HepG2 (cell line): Measurements from ENCODE around the gene XRCC1. TPM values are rescaled to one million over a fixed set of nuclear protein-coding genes. Genes with fewer than 3 reads are reported as not detected.

Experiments used
- ATAC-seq: fragments of 200-7000 bp; cut with Tn5 transposase; 3 replicates; pipeline ENCODE4 v1.9.1; 2020; ENCODE audit warnings: mild to moderate bottlenecking, moderate library complexity
- BruUV-seq: library from RNA; stranded (reverse); fragments of 400-500 nt; replicated peaks from 2 replicates; lab custom pipeline; 2021; lab: Mats Ljungman, UMichigan
- CTCF ChIA-PET: fragments of 300-600 bp; formaldehyde crosslinking; extraction: SDS; loops from one replicate; lab custom pipeline; 2021; ENCODE audit warnings: low total read pairs, inconsistent platforms, low intra/inter-chr PET ratio; lab: Yijun Ruan, JAX
- POLR2A ChIA-PET: fragments of 350-600 bp; sonication (Branson Sonifier 250); formaldehyde crosslinking; loops from one replicate; lab custom pipeline; 2020; ENCODE audit warnings: antibody characterized with exemption, inconsistent platforms; lab: Yijun Ruan, JAX
- DNase-seq: peaks from one replicate; pipeline ENCODE4 v3.0.0-alpha.2; 2015; ENCODE audit warnings: low spot score
- FAIRE-seq: peaks from 3 replicates; lab custom pipeline; 2011; peaks lifted over from hg19 to GRCh38; lab: Jason Lieb, UNC
- H2AFZ ChIP-seq: one replicate; pipeline ENCODE4 v1.6.1; 2011; ENCODE audit warnings: low read length, inconsistent platforms
- H3K27ac ChIP-seq: fragments of 300-600 bp; 3 replicates; pipeline ENCODE4 v1.8.0; 2011; ENCODE audit warnings: mixed run types, mild to moderate bottlenecking, mixed read lengths, low read length, inconsistent platforms; ENCODE audit not compliant: insufficient read depth; ENCODE audit errors: extremely low read length
- H3K27me3 ChIP-seq, 2 experiments: fragments of 200-600 bp in 1 of 2; 2 replicates in 1 of 2; 3 replicates in 1 of 2; pipeline versions ENCODE4 v1.6.0 to v1.8.0; 2011; ENCODE audit warnings: low read length in 2 of 2, mild to moderate bottlenecking in 2 of 2, moderate library complexity in 2 of 2, inconsistent platforms in 1 of 2; ENCODE audit not compliant: insufficient read depth in 2 of 2, control insufficient read depth in 1 of 2
- H3K36me3 ChIP-seq, 2 experiments: fragments of 200-600 bp in 1 of 2; replicated peaks in 1 of 2; 2 replicates in 1 of 2; 3 replicates in 1 of 2; pipeline versions ENCODE4 v1.5.1 to v1.8.0; 2011; ENCODE audit warnings: low read length in 2 of 2, inconsistent platforms in 1 of 2; ENCODE audit not compliant: insufficient read depth in 2 of 2, control insufficient read depth in 1 of 2
- H3K4me1 ChIP-seq: 2 replicates; pipeline ENCODE4 v1.5.1; 2012; ENCODE audit warnings: low read length, inconsistent platforms; ENCODE audit not compliant: insufficient read depth
- H3K4me2 ChIP-seq: 2 replicates; pipeline ENCODE4 v1.6.0; 2011; ENCODE audit warnings: low read depth, low read length, inconsistent platforms
- H3K4me3 ChIP-seq, 3 experiments: fragments of 200-600 bp in 1 of 3; sonication (generic), shearing (Covaris generic) in 1 of 3; replicated peaks in 1 of 3; 2 replicates each; pipeline ENCODE4 v1.5.1; 2011 to 2016; ENCODE audit warnings: low read length in 3 of 3, inconsistent platforms in 2 of 3, low read depth in 2 of 3, mild to moderate bottlenecking in 2 of 3, control low read depth in 1 of 3, mixed read lengths in 1 of 3; ENCODE audit not compliant: insufficient read depth in 1 of 3
- H3K79me2 ChIP-seq: one replicate; pipeline ENCODE4 v1.6.1; 2011; ENCODE audit warnings: low read length, inconsistent platforms; ENCODE audit not compliant: insufficient read depth
- H3K9ac ChIP-seq: 2 replicates; pipeline ENCODE4 v1.6.0; 2011; ENCODE audit warnings: mild to moderate bottlenecking, low read depth, low read length, inconsistent platforms; ENCODE audit not compliant: insufficient read depth
- H3K9me3 ChIP-seq: 2 replicates; pipeline ENCODE4 v1.5.1; 2012; ENCODE audit warnings: mild to moderate bottlenecking, low read length
- H4K20me1 ChIP-seq: 2 replicates; pipeline ENCODE4 v1.6.0; 2011; ENCODE audit warnings: inconsistent platforms, mild to moderate bottlenecking, low read length, moderate library complexity; ENCODE audit not compliant: insufficient read depth
- GZF1 ChIP-seq: sonication (generic); formaldehyde crosslinking; IDR thresholded peaks from 2 replicates; pipeline ENCODE4 v1.5.1; 2020; ENCODE audit warnings: mild to moderate bottlenecking, missing genetic modification reagents
- HCFC1 ChIP-seq: fragments of 150-350 bp; IDR thresholded peaks from 2 replicates; pipeline ENCODE4 v1.6.1; 2014; ENCODE audit warnings: low read depth, low read length
- KAT8 ChIP-seq: IDR thresholded peaks from 2 replicates; pipeline ENCODE4 v1.6.1; 2016; ENCODE audit warnings: missing genetic modification reagents, missing compliant biosample characterization
- NONO ChIP-seq, 2 experiments: fragments of 450-650 bp in 1 of 2; sonication (generic) in 1 of 2; formaldehyde crosslinking in 1 of 2; IDR thresholded peaks in 1 of 2; conservative IDR thresholded peaks in 1 of 2; 2 replicates each; pipeline versions ENCODE4 v1.6.1 to v1.8.0; 2017 to 2022; ENCODE audit warnings: mild to moderate bottlenecking in 1 of 2, missing genetic modification reagents in 1 of 2, moderate library complexity in 1 of 2
- PHF21A ChIP-seq: sonication (generic); formaldehyde crosslinking; IDR thresholded peaks from 2 replicates; pipeline ENCODE4 v1.5.0; 2020; ENCODE audit warnings: mild to moderate bottlenecking, missing genetic modification reagents
- RFXAP ChIP-seq: sonication (generic); formaldehyde crosslinking; IDR thresholded peaks from 2 replicates; pipeline ENCODE4 v1.4.0; 2020; ENCODE audit warnings: missing genetic modification reagents, borderline replicate concordance
- RNF219 ChIP-seq: sonication (generic); formaldehyde crosslinking; IDR thresholded peaks from 2 replicates; pipeline ENCODE4 v1.5.0; 2020; ENCODE audit warnings: mild to moderate bottlenecking, missing genetic modification reagents
- SAFB2 ChIP-seq: sonication (generic); formaldehyde crosslinking; IDR thresholded peaks from 2 replicates; pipeline ENCODE4 v1.5.1; 2020; ENCODE audit warnings: missing genetic modification reagents, low read depth, mild to moderate bottlenecking, borderline replicate concordance
- U2AF2 ChIP-seq: fragments of 200-400 bp; formaldehyde crosslinking; IDR thresholded peaks from 2 replicates; pipeline ENCODE4 v1.6.1; 2017; ENCODE audit warnings: low read depth, mild to moderate bottlenecking, low read length
- ZNF12 ChIP-seq: sonication (generic); formaldehyde crosslinking; IDR thresholded peaks from 2 replicates; pipeline ENCODE4 v1.5.0; 2020; ENCODE audit warnings: missing genetic modification reagents
- ZNF724P ChIP-seq: sonication (generic); formaldehyde crosslinking; IDR thresholded peaks from 2 replicates; pipeline ENCODE4 v1.8.0; 2022; ENCODE audit warnings: missing genetic modification reagents, borderline replicate concordance
- ZNF816 ChIP-seq: sonication (generic); formaldehyde crosslinking; IDR thresholded peaks from 2 replicates; pipeline ENCODE4 v1.8.0; 2022; ENCODE audit warnings: missing genetic modification reagents, mild to moderate bottlenecking, borderline replicate concordance
- WGBS: methylation state at CpG from one replicate; pipeline ENCODE4 v1.1.6; 2017; ENCODE audit warnings: low lambda C conversion rate; 5-methylcytosine and 5-hydroxymethylcytosine counted together
- in situ Hi-C: cut with HindIII; loops from 2 replicates; pipeline ENCODE4 v1.10.0; 2017; ENCODE audit warnings: low pct_unique_long_range_greater_than_20kb; ENCODE audit not compliant: extremely low pct_ligation_motif_present
- intact Hi-C: fragments of 100-400 bp; cut with micrococcal nuclease; formaldehyde crosslinking; loops from one replicate; pipeline ENCODE4 v1.10.0; 2022; ENCODE audit not compliant: unreplicated experiment
- polyA plus RNA-seq, 8 experiments: library from polyadenylated mRNA; depleted of rRNA in 3 of 8; stranded (reverse) in 7 of 8; unstranded in 1 of 8; fragments of >200 nt; fragmentation: Illumina TruSeq in 4 of 8; extraction: Trizol in 4 of 8; gene quantifications; 2 replicates each; pipeline versions ENCODE4 v1.2.1 to v1.2.3, GENCODE V29; 2011 to 2016; ENCODE audit warnings: low read depth in 4 of 8, missing spikeins in 1 of 8, mixed read lengths in 1 of 8; ENCODE audit not compliant: insufficient read depth in 1 of 8
- total RNA-seq, 5 experiments: library from RNA; depleted of rRNA; stranded (reverse); fragments of >200 nt; fragmentation: Illumina TruSeq; extraction: Trizol; gene quantifications; 2 replicates each; pipeline ENCODE4 v1.2.3, GENCODE V29; 2016; ENCODE audit warnings: low read depth in 1 of 5
- TF ChIP-seq, protein P1 (sequence below): sonication (generic); formaldehyde crosslinking; conservative IDR thresholded peaks from 2 replicates; pipeline ENCODE4 v1.5.0; 2020; ENCODE audit warnings: missing genetic modification reagents
- TF ChIP-seq, protein P2 (sequence below): IDR thresholded peaks from 2 replicates; pipeline ENCODE4 v1.6.1; 2012; ENCODE audit warnings: inconsistent platforms

The XRCC1 gene
- total and polyA plus RNA-seq, 2 of the 13 experiments (the other 11 are each of a cell fraction or from before 2014, with no cell fraction given), result 24.7 to 26.3 TPM

DNA sequence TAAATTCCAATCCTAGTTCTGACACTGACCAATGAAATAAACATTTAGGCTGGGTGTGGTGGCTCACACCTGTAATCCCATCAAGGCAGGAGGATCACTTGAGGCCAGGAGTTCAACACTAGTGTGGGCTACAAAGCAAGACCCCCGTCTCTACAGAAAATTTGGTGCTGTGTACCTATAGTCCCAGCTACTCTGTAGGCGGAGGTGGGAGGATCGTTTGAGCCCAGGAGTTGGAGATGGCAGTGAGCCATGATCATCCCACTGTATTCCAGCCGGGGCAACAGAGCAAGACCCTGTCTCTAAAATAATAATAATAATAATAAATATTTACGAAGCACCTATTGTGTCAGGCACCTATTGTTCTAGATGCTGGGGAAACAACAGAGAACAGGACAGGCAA, 13.9 kb upstream of the XRCC1 start:
- 91% methylated on average over 5 of the region's 5 CpGs for WGBS
- Histone ChIP-seq H2AFZ (no peak overlapping the region), H3K4me1 (peaks cover 26% of the 10 kb centered on the region), H3K27ac (no peak overlapping the region), H3K27me3 (no peaks in the 10 kb centered on the region), H3K36me3 (peaks cover 3% of the 10 kb centered on the region in 2 experiments; a peak in 4 of 5 replicates), H3K9me3 (no peaks in the 10 kb centered on the region), H3K9ac (no peak overlapping the region), H3K79me2 (peaks cover 4% of the 10 kb centered on the region), H3K4me2 (no peak overlapping the region), H4K20me1 (peaks cover under 1% of the 10 kb centered on the region; the same call in 1 of the 2 replicates), H3K4me3 (no peak overlapping the region)
- intact Hi-C loops (no loop called here), in situ Hi-C loops (no loop called here)
- no peak for FAIRE-seq
- no peak for DNase-seq
- no peak for TF ChIP-seq HCFC1
- no peak for TF ChIP-seq RFXAP (CRISPR knock-in tag)
- no peak for TF ChIP-seq U2AF2
- TF ChIP-seq, protein P1, sequence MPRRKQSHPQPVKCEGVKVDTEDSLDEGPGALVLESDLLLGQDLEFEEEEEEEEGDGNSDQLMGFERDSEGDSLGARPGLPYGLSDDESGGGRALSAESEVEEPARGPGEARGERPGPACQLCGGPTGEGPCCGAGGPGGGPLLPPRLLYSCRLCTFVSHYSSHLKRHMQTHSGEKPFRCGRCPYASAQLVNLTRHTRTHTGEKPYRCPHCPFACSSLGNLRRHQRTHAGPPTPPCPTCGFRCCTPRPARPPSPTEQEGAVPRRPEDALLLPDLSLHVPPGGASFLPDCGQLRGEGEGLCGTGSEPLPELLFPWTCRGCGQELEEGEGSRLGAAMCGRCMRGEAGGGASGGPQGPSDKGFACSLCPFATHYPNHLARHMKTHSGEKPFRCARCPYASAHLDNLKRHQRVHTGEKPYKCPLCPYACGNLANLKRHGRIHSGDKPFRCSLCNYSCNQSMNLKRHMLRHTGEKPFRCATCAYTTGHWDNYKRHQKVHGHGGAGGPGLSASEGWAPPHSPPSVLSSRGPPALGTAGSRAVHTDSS (CRISPR knock-in tag), result no peak
- TF ChIP-seq KAT8 (CRISPR knock-in tag), result no peak
- TF ChIP-seq ZNF724P (CRISPR knock-in tag), result no peak
- TF ChIP-seq ZNF12, result no peak
- TF ChIP-seq, protein P2, sequence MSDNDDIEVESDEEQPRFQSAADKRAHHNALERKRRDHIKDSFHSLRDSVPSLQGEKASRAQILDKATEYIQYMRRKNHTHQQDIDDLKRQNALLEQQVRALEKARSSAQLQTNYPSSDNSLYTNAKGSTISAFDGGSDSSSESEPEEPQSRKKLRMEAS, result no peak
- TF ChIP-seq GZF1 (CRISPR knock-in tag), result no peak
- TF ChIP-seq PHF21A, result no peak
- no peak for TF ChIP-seq RNF219 (CRISPR knock-in tag)
- no peak for TF ChIP-seq NONO (IDR thresholded peaks at IDR 0.05)
- TF ChIP-seq NONO (CRISPR knock-in tag; conservative IDR thresholded peaks at IDR 0.05), result no peak
- TF ChIP-seq SAFB2 (CRISPR knock-in tag), result no peak
- no peak for TF ChIP-seq ZNF816 (CRISPR knock-in tag)
- CTCF ChIA-PET, result no interaction called here
- no TSS peak for BruUV-seq
- no peak for ATAC-seq
- POLR2A ChIA-PET, result no interaction called here
